CD4-positive, alpha-beta T cell treated with Interleukin-10 for 1 hour (primary cell): Measurements from ENCODE around the gene NFKB1.
"Not testable (repeated sequence)": the region's sequence is repeated elsewhere in the genome, so short reads cannot be mapped to it uniquely, and the experiment has no call there.

ENCODE experiments used
- DNase-seq: peaks from one replicate; pipeline ENCODE4 v3.0.0-alpha.2; 2020

Gene NFKB1

GRCh38 chr4:102500696-102501446 lies at the start of gene NFKB1:
NFKB1 (plus strand) TSS chr4:102501359; CDS start chr4:102525519, 24,160 bp downstream.
- peak; percentile 93 for DNase-seq

- no peak for DNase-seq
Observed at GRCh38 chr4:102452854-102453253, 48.3 kb upstream of the NFKB1 start.

GRCh38 chr4:102453827-102454226 lies 47.3 kb upstream of the NFKB1 start:
- DNase-seq, result no peak

GRCh38 chr4:102454268-102454667 lies 46.9 kb upstream of the NFKB1 start:
- no peak for DNase-seq

GRCh38 chr4:102454981-102455685 lies 46.0 kb upstream of the NFKB1 start:
- no peak for DNase-seq

GRCh38 chr4:102455750-102456149 lies 45.4 kb upstream of the NFKB1 start:
- no peak for DNase-seq

- DNase-seq, result no peak
Observed at GRCh38 chr4:102466298-102466697, 34.9 kb upstream of the NFKB1 start.

GRCh38 chr4:102469806-102470205 lies 31.4 kb upstream of the NFKB1 start:
- DNase-seq, result no peak

- no peak for DNase-seq
Observed at GRCh38 chr4:102472441-102473013, 28.6 kb upstream of the NFKB1 start.

- no peak for DNase-seq
Observed at GRCh38 chr4:102473476-102473875, 27.7 kb upstream of the NFKB1 start.

GRCh38 chr4:102474736-102475504 lies 26.2 kb upstream of the NFKB1 start:
- no peak for DNase-seq

GRCh38 chr4:102477657-102478056 lies 23.5 kb upstream of the NFKB1 start:
- no peak for DNase-seq

GRCh38 chr4:102478186-102478585 lies 23.0 kb upstream of the NFKB1 start:
- no peak for DNase-seq

- DNase-seq, result not testable (repeated sequence)
Observed at GRCh38 chr4:102479832-102480231, 21.3 kb upstream of the NFKB1 start.

- DNase-seq, result no peak
Observed at GRCh38 chr4:102483120-102483519, 18.0 kb upstream of the NFKB1 start.

GRCh38 chr4:102483990-102484692 lies 17.0 kb upstream of the NFKB1 start:
- DNase-seq, result not testable (repeated sequence)

- no peak for DNase-seq
Observed at GRCh38 chr4:102492531-102493241, 8.5 kb upstream of the NFKB1 start.

- DNase-seq, result no peak
Observed at GRCh38 chr4:102493257-102493656, 7.9 kb upstream of the NFKB1 start.

- no peak for DNase-seq
Observed at GRCh38 chr4:102493794-102494193, 7.4 kb upstream of the NFKB1 start.

GRCh38 chr4:102494603-102495002 lies 6.6 kb upstream of the NFKB1 start:
- no peak for DNase-seq

- DNase-seq, result no peak
Observed at GRCh38 chr4:102497986-102498385, 3.2 kb upstream of the NFKB1 start.

- peak; percentile 69 for DNase-seq
Observed at GRCh38 chr4:102500352-102500695, 835 bp upstream of the NFKB1 start.
